H1 (cell line): ENCODE results near the gene SNX15. TPM values are rescaled to one million over a fixed set of nuclear protein-coding genes. Genes with fewer than 3 reads are reported as not detected.

ENCODE experiments used
- FOSL1 ChIP-seq: IDR thresholded peaks from 2 replicates; pipeline ENCODE4 v1.6.1; 2011; ENCODE audit warnings: mild to moderate bottlenecking, low read depth, low read length, moderate library complexity; ENCODE audit not compliant: insufficient read depth
- JUN ChIP-seq: IDR thresholded peaks from 2 replicates; pipeline ENCODE4 v1.6.1; 2011; ENCODE audit warnings: low read depth, mild to moderate bottlenecking, improper control_type of control experiment, low read length
- PHF8 ChIP-seq: fragments of 200-600 bp; sonication (generic); conservative IDR thresholded peaks from 2 replicates; pipeline ENCODE4 v1.7.1; 2012; ENCODE audit warnings: low read depth, mild to moderate bottlenecking, inconsistent platforms, low read length, moderate library complexity
- RNF2 ChIP-seq: fragments of 200-900, 300-1000 bp; sonication (generic); IDR thresholded peaks from 2 replicates; pipeline ENCODE4 v1.7.1; 2016; ENCODE audit warnings: borderline replicate concordance, low read depth, mild to moderate bottlenecking, antibody characterized with exemption, low read length; ENCODE audit not compliant: poor library complexity, severe bottlenecking; ENCODE audit errors: missing control alignments
- SRF ChIP-seq: IDR thresholded peaks from 2 replicates; pipeline ENCODE4 v1.6.1; 2011; ENCODE audit warnings: mild to moderate bottlenecking, low read depth, low read length, moderate library complexity
- TAF1 ChIP-seq: IDR thresholded peaks from 2 replicates; pipeline ENCODE4 v1.6.1; 2011; ENCODE audit warnings: mild to moderate bottlenecking, low read depth, low read length
- TCF12 ChIP-seq: IDR thresholded peaks from 2 replicates; pipeline ENCODE4 v1.6.1; 2011; ENCODE audit warnings: low read depth, mild to moderate bottlenecking, low read length
- ZNF274 ChIP-seq: IDR thresholded peaks from 2 replicates; pipeline ENCODE4 v1.7.0; 2012; ENCODE audit warnings: low read length, borderline replicate concordance; ENCODE audit errors: extremely low read depth
- polyA plus RNA-seq, 7 experiments: library from polyadenylated mRNA; depleted of rRNA in 3 of 7; stranded (reverse) in 5 of 7; unstranded in 2 of 7; fragments of >200 nt in 5 of 7; fragments of 200-250 nt in 2 of 7; gene quantifications; 1 replicate in 5 of 7; 2 replicates in 1 of 7; 4 replicates in 1 of 7; pipeline versions ENCODE4 v1.2.1 to v1.2.3, GENCODE V29; 2011 to 2013; ENCODE audit warnings: missing spikeins in 2 of 7, mixed read lengths in 2 of 7
- total RNA-seq: library from RNA; stranded (reverse); fragmentation: NEBNext Ultra II Directional; extraction: Animal tissue kit (Norgen Biotek cat#: 25700); gene quantifications from 2 replicates; pipeline ENCODE4 v1.2.1, GENCODE V29; 2021

Gene SNX15
- total and polyA plus RNA-seq, 2 of the 8 experiments (the other 6 are each of a cell fraction or from before 2014, with no cell fraction given), result 13.0 to 18.3 TPM

GRCh38 chr11:65026810-65027209, 429 bp upstream of the SNX15 start (continued):
- TF ChIP-seq RNF2, result no peak
- TF ChIP-seq FOSL1, result no peak
- no peak for TF ChIP-seq JUN
- TF ChIP-seq ZNF274, result no peak
- TF ChIP-seq SRF, result no peak
- no peak for TF ChIP-seq TAF1
- no peak for TF ChIP-seq PHF8
- no peak for TF ChIP-seq TCF12
